ENCODE measurements around the gene PRUNE2.
A peak's percentile ranks its signal among the peaks of the same experiment; 100 is the strongest.

Gene PRUNE2

GRCh38 chr9:76690246-76690972 is 215.5 kb downstream of the PRUNE2 start:
- ChIA-PET POLR2A (no interaction called here), CTCF (no interaction called here)
- no peak for DNase-seq (ENCODE audit: extremely low spot score)
- no peak for TF ChIP-seq TARDBP (IDR thresholded peaks at IDR 0.05)
- TF ChIP-seq L3MBTL2 (conservative IDR thresholded peaks at IDR 0.05), result no peak
- TF ChIP-seq, protein P1, sequence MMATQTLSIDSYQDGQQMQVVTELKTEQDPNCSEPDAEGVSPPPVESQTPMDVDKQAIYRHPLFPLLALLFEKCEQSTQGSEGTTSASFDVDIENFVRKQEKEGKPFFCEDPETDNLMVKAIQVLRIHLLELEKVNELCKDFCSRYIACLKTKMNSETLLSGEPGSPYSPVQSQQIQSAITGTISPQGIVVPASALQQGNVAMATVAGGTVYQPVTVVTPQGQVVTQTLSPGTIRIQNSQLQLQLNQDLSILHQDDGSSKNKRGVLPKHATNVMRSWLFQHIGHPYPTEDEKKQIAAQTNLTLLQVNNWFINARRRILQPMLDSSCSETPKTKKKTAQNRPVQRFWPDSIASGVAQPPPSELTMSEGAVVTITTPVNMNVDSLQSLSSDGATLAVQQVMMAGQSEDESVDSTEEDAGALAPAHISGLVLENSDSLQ (IDR thresholded peaks at IDR 0.05), result no peak
- no peak for TF ChIP-seq HDGF (IDR thresholded peaks at IDR 0.05; ENCODE audit: borderline replicate concordance)

- POLR2A ChIA-PET, result no interaction called here
These were observed 217.3 kb downstream of the PRUNE2 start for GRCh38 chr9:76688471-76689238.

GRCh38 chr9:76687861-76688391 is 218.0 kb downstream of the PRUNE2 start:
- CTCF ChIA-PET, result interaction anchor here (1.2 kb wide), 1 partner anchor 14 kb away, joined by 3 read pairs; no protein-coding TSS in a partner anchor
- no peak for DNase-seq (ENCODE audit: extremely low spot score)
- TF ChIP-seq SUZ12 (IDR thresholded peaks at IDR 0.05) (no peak), TARDBP (IDR thresholded peaks at IDR 0.05) (no peak), BHLHE40 (IDR thresholded peaks at IDR 0.05; ENCODE audit: borderline replicate concordance) (no peak), ELF4 (IDR thresholded peaks at IDR 0.05) (no peak), FOXM1 (IDR thresholded peaks at IDR 0.05; ENCODE audit: borderline replicate concordance) (no peak), ZNF384 (IDR thresholded peaks at IDR 0.05) (no peak), CTBP1 (IDR thresholded peaks at IDR 0.05; ENCODE audit: borderline replicate concordance) (no peak), ARNT (IDR thresholded peaks at IDR 0.05) (no peak), L3MBTL2 (conservative IDR thresholded peaks at IDR 0.05) (no peak), SP1 (IDR thresholded peaks at IDR 0.05) (no peak), FOXA1 (IDR thresholded peaks at IDR 0.05) (no peak), NFRKB (IDR thresholded peaks at IDR 0.05) (no peak), HDGF (IDR thresholded peaks at IDR 0.05; ENCODE audit: borderline replicate concordance) (no peak), FOXK2 (IDR thresholded peaks at IDR 0.05) (no peak), LEF1 (IDR thresholded peaks at IDR 0.05; ENCODE audit: borderline replicate concordance) (no peak)
- TF ChIP-seq, protein P1 (IDR thresholded peaks at IDR 0.05), result no peak
- POLR2A ChIA-PET, result no interaction called here

More at GRCh38 chr9:76688471-76689238, 217.3 kb downstream of the PRUNE2 start:
- CTCF ChIA-PET, result interaction anchor here (1.2 kb wide), 1 partner anchor 13 kb away, joined by 3 read pairs; no protein-coding TSS in a partner anchor
- TF ChIP-seq ZNF384 (IDR thresholded peaks at IDR 0.05) (no peak), TARDBP (IDR thresholded peaks at IDR 0.05) (no peak), HDGF (IDR thresholded peaks at IDR 0.05; ENCODE audit: borderline replicate concordance) (no peak)
- no peak for DNase-seq (ENCODE audit: extremely low spot score)

DNA sequence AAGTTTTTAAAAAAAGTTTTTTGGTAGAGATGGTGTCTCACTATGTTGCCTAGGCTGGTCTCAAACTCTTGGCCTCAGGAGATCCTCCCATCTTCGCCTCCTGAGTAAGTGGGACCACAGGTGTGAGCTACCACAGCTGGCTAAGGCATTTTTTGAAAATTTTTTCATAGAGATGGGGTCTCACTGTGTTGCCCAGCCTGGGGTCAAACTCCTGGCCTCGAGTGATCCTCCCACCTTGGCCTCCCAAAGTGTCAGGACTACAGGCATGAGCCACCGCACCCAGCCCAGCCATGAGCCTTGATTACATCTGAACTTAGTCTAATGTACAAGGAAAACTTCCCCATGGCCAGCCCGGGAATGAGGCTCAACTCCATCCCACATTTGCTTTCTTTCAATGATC is 219.2 kb downstream of the PRUNE2 start:
- TF ChIP-seq TARDBP (IDR thresholded peaks at IDR 0.05), result no peak
- no peak for TF ChIP-seq ZNF384 (IDR thresholded peaks at IDR 0.05)
- no peak for TF ChIP-seq SUZ12 (IDR thresholded peaks at IDR 0.05)
- no peak for TF ChIP-seq FOXK2 (IDR thresholded peaks at IDR 0.05)
- no peak for TF ChIP-seq BHLHE40 (IDR thresholded peaks at IDR 0.05; ENCODE audit: borderline replicate concordance)
- no peak for TF ChIP-seq ELF4 (IDR thresholded peaks at IDR 0.05)
- TF ChIP-seq FOXA1 (IDR thresholded peaks at IDR 0.05), result no peak
- TF ChIP-seq LEF1 (IDR thresholded peaks at IDR 0.05; ENCODE audit: borderline replicate concordance), result no peak
- TF ChIP-seq L3MBTL2 (conservative IDR thresholded peaks at IDR 0.05), result no peak
- no peak for TF ChIP-seq NFRKB (IDR thresholded peaks at IDR 0.05)
- TF ChIP-seq HDGF (IDR thresholded peaks at IDR 0.05; ENCODE audit: borderline replicate concordance), result no peak
- TF ChIP-seq SP1 (IDR thresholded peaks at IDR 0.05), result no peak
- TF ChIP-seq FOXM1 (IDR thresholded peaks at IDR 0.05; ENCODE audit: borderline replicate concordance), result no peak
- no peak for TF ChIP-seq ARNT (IDR thresholded peaks at IDR 0.05)
- TF ChIP-seq, protein P1 (IDR thresholded peaks at IDR 0.05), result no peak
- no peak for TF ChIP-seq CTBP1 (IDR thresholded peaks at IDR 0.05; ENCODE audit: borderline replicate concordance)
- POLR2A ChIA-PET, result no interaction called here
- CTCF ChIA-PET, result no interaction called here
- DNase-seq (ENCODE audit: extremely low spot score), result no peak

- ChIA-PET CTCF (no interaction called here), POLR2A (no interaction called here)
- no peak for DNase-seq (ENCODE audit: extremely low spot score)
- no peak for TF ChIP-seq ZNF384 (IDR thresholded peaks at IDR 0.05)
These were observed 221.7 kb downstream of the PRUNE2 start for GRCh38 chr9:76684213-76684612.

GRCh38 chr9:76681556-76681955 is 224.4 kb downstream of the PRUNE2 start:
- TF ChIP-seq FOXA1 (IDR thresholded peaks at IDR 0.05), result no peak
- TF ChIP-seq, protein P1 (IDR thresholded peaks at IDR 0.05), result peak; percentile 86
- DNase-seq (ENCODE audit: extremely low spot score), result no peak
- CTCF ChIA-PET, result no interaction called here
- POLR2A ChIA-PET, result no interaction called here

Measured in HEK293T (cell line).